Progenitor cell of endocrine pancreas (in vitro differentiated cells): ENCODE measurements around the gene CNNM2. TPM values are rescaled to one million over a fixed set of nuclear protein-coding genes. Genes with fewer than 3 reads are reported as not detected.

Source experiments
- DNase-seq: peaks from one replicate; pipeline ENCODE4 v3.0.0; 2021; ENCODE audit warnings: low spot score; ENCODE audit not compliant: unreplicated experiment
- H3K27ac Mint-ChIP-seq: 2 replicates; pipeline ENCODE4 v1.8.0; 2021; ENCODE audit warnings: mild to moderate bottlenecking, moderate library complexity, mixed read lengths
- H3K27me3 Mint-ChIP-seq: 2 replicates; pipeline ENCODE4 v1.8.0; 2021; ENCODE audit warnings: mixed read lengths
- H3K36me3 Mint-ChIP-seq: 2 replicates; pipeline ENCODE4 v1.8.0; 2022; ENCODE audit warnings: mixed read lengths; ENCODE audit not compliant: insufficient read depth
- H3K4me1 Mint-ChIP-seq: 2 replicates; pipeline ENCODE4 v1.8.0; 2021; ENCODE audit warnings: low read depth, mixed read lengths
- H3K4me3 Mint-ChIP-seq: 2 replicates; pipeline ENCODE4 v1.8.0; 2021; ENCODE audit warnings: low read depth, mild to moderate bottlenecking, moderate library complexity, mixed read lengths
- H3K9me3 Mint-ChIP-seq: 2 replicates; pipeline ENCODE4 v1.8.0; 2021; ENCODE audit warnings: low read depth, mixed read lengths
- CTCF ChIP-seq: fragments of 200-600 bp; sonication (generic); IDR thresholded peaks from one replicate; pipeline ENCODE4 v1.5.0; 2021; ENCODE audit warnings: antibody characterized with exemption, mild to moderate bottlenecking; ENCODE audit not compliant: unreplicated experiment
- total RNA-seq: library from RNA; stranded (reverse); gene quantifications from 2 replicates; pipeline ENCODE4 v1.2.1, GENCODE V29; 2021

The CNNM2 gene
- total RNA-seq, 1 donor from 2014 or later = 14.5 TPM

GRCh38 chr10:103139803-103140202 lies 221.7 kb downstream of the CNNM2 start:
- Mint-ChIP-seq H3K27me3 (no peaks in the 10 kb centered on the region), H3K9me3 (peaks cover 6% of the 10 kb centered on the region), H3K36me3 (peaks cover 35% of the 10 kb centered on the region), H3K27ac (peak overlapping the region; percentile 47), H3K4me1 (peaks cover 8% of the 10 kb centered on the region), H3K4me3 (no peak overlapping the region)
- no peak for DNase-seq
- TF ChIP-seq CTCF = no peak

Other genes starting within 250 kb of the CNNM2 start
- gene ARL3, start 203.9 kb upstream of the CNNM2 start, total RNA-seq = 24.9 and 25.0 TPM in 2 replicates
- gene SFXN2, start 203.7 kb upstream of the CNNM2 start, total RNA-seq = 33.9 and 34.2 TPM in 2 replicates
- 29.9 and 30.7 TPM in 2 replicates for gene WBP1L, start 174.3 kb upstream of the CNNM2 start, total RNA-seq
- gene CYP17A1, start 80.9 kb upstream of the CNNM2 start, total RNA-seq = not detected in 2 replicates
- 18.3 and 23.1 TPM in 2 replicates for gene BORCS7, start 64.0 kb upstream of the CNNM2 start, total RNA-seq
- gene AS3MT, start 48.8 kb upstream of the CNNM2 start, total RNA-seq = 20.2 and 26.9 TPM in 2 replicates